ENCODE measurements around the gene ACAP3.
A peak's percentile ranks its signal among the peaks of the same experiment; 100 is the strongest.

ACAP3 gene

DNA sequence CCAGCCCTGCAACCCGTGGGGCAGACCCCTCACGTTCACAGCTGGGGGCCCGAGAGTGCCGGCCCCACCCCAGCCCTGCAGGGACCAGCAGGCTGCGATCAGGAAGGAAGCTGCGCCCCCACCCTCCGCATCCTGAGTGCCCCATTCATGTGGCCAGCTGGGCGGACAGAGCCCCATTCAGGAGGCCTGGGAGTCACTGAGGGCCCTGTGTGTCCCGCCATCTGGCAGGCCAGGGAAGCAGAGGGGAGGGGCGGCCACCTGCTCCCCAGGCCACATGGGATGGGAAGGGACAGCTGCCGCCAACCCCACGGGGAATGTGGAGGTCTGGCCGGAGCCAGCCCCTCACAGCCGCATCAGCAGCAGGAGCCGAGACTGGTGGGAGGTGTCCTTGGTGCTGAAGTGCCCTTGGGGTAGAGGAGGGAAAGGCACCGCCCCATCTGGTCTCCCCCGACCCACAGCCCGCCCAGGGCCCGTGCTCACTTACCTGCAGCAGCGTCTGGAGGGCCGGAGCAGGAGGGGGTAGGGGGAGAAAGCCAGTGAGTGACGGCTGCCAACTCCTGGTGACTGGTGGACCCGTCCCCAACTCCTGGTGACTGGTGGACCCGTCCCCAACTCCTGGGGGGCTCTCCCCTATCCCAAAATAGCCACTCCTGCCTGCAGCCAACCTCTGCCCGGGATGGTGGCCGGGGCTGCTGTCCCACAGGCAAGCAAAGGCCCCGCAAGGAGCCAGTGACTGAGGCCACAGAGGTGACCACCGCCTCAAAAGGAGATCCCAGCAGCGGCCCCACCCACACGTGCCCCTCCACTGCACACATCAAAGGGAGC, 8.7 kb downstream of the ACAP3 start:
- DNase-seq: no peak

DNA sequence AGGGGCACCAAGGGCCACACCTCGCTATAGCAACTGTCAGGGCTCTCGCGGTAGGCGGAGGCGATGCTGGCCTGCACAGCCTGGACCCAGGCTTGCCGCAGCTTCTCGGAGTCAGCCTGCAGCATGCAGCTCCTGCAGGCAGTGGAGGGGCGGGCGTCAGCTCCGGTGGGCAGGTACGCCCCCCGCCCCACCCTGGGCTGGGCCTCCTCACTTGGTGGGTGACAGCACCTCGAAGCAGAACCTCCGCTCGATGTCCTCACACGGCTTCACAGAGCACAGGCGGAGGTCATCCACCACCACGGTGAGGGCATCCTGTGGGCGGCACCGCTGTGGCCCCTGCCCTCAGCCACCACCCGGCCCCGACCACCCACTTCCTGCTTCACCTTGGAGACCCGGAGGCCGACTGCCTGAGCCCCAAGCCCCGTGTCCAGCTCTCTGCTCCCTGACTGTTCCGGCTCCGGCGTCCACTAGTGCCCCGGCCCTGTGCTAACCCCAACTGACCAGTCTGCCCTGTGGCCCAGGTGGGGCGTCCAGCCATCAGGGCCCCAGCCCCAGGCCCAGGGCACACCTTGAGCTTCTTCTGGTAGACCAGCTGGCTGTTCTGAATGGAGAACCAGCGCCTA, 9.8 kb downstream of the ACAP3 start:
- no peak for DNase-seq

DNA sequence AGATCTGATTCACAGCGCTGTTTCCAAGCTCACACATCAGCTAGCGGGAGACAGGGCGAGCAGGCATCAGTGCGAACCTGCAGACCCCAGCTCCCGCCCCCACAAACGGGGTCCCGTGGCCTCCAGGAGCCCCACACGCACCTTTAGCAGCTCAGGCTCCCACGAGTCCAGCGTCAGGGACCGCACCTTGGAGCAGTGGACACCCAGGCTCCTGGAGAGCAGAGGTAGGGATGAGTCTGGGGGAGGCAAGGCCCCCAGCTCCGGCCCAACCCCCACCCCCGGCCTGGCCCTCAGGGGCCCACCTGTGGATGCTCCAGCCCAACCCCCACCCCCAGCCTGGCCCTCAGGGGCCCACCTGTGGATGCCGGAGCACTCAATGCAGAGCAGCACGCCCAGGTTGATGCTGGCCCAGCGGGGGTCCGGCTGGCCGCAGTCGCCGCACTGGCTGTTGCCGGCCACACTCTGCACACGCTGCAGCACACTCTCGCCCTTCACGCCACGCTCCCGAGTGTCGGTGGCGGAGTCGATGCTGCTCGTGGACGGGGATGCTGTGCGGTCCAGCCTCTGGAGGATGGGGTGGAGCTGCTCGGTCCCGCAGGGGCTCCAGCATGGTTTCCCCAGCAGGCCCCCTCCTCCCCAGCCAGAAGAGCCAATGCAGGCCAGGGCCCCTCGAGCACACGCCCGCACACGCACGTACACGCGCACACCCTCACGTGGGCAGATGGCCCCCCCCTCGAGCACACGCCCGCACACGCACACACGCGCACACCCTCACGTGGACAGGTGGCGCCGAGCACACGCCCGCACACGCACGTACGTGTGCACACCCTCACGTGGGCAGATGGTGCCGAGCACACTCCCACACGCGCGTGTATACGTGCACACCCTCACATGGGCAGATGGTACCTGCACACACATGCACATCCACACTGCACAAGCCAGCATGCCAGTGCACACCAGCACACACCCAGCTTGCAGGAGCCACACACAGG, 11.4 kb downstream of the ACAP3 start:
- no peak for DNase-seq

DNA sequence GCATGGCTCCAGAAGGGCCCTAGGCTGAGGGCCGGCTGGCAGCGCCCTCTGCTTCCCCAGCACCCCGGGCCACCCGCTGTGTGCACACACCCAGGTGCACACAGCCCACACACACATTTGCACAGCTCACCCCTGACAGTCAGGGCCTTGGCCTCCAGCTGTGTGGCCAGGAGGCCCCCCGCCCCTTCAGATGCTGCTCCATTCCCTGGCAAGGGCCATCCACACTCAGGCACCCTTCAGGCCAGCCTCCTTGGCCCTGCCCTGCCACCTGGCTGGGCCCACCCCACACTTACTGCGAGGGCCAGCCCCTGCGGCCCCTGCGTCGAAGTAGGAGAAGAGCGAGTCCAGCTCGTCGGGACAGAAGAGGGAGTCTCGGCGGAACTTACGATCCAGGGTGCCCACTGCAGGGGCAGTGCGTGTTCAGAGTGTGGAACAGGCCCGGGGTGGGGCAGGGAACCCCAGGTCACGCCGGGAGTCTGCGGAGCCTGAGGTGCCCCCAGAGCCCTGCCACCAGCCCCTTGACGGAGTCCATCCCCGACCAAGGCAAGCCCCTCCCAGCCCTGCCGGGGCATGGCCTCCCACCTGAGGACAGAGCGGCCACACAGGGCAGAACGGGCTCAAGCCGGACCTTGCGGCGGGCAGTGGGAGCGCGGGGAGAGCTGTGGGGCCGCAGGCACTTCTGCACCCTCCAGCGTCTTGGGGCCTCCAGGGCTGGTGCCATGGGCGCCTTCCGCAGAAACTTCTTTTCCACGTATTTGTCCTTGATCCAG, 12.4 kb downstream of the ACAP3 start:
- DNase-seq: no peak

GRCh38 chr1:1294250-1294890, 13.4 kb downstream of the ACAP3 start:
- no peak for DNase-seq

DNA sequence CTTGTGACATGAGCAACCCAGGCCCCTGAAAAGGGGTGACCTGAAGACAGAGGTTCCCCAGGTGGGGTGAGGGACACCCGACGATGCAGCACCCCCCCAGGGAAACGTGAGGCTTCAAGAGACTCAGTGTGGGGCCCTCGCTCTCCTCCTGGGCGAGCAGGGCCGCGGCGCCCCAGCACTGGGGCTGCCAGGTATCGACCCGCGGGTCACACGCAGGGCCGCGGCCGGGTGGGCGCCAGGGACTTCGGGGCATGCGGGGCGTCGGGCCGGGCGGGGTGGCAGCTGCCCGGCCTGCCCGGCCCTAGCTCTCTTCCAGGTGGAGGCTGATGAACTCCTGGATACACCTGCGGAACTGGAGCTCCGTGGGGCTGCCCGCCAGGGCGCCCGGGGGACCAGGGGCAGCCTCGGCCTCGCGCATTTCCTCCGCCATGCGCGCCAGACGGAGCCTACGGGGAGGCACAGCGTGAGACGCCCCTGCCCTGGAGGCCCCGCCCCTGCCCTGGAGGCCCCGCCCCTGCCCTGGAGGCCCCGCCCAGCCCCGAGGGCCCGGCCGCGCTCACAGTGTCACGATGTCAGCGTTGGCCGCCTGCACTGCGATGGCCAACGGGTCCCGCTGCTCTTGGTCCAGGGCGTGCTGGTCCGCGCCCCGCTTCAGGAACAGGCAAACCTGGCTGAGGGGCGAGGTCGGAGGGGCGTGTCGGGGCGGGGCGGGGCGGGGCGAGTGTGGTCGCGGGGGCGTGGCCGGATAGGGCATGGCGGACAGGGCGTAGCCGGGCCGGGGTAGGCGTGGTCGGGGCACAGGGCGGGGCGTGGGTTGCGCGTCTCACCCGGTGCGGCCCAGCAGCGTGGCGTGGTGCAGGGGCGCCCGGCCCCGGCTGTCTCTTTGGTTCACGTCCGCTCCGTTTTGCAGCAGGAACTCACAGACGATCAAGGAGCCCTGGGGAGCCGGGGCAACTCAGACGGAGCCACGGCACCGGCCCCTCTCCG, 14.2 kb downstream of the ACAP3 start:
- DNase-seq: no peak

- no peak for DNase-seq
Observed at GRCh38 chr1:1292851-1293250, 14.9 kb downstream of the ACAP3 start.

- DNase-seq: no peak
Observed at GRCh38 chr1:1292442-1292779, 15.3 kb downstream of the ACAP3 start.

GRCh38 chr1:1291548-1292441, 15.9 kb downstream of the ACAP3 start:
- peak; percentile 80 for DNase-seq

DNA sequence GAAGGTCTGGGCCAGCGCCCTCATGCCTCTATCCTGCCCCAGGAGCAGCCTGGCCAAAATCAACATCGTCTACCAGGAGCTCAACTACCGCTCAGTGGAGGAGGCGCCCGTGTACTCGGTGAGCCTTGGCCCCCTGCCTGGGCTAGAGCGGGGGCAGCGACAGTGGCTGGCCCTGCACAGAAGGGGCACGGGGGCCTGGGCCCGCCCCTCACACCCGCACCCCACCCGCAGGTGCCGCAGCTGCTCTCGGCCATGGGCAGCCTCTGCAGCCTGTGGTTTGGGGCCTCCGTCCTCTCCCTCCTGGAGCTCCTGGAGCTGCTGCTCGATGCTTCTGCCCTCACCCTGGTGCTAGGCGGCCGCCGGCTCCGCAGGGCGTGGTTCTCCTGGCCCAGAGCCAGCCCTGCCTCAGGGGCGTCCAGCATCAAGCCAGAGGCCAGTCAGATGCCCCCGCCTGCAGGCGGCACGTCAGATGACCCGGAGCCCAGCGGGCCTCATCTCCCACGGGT, 16.7 kb downstream of the ACAP3 start:
- DNase-seq: peak; percentile 38

DNA sequence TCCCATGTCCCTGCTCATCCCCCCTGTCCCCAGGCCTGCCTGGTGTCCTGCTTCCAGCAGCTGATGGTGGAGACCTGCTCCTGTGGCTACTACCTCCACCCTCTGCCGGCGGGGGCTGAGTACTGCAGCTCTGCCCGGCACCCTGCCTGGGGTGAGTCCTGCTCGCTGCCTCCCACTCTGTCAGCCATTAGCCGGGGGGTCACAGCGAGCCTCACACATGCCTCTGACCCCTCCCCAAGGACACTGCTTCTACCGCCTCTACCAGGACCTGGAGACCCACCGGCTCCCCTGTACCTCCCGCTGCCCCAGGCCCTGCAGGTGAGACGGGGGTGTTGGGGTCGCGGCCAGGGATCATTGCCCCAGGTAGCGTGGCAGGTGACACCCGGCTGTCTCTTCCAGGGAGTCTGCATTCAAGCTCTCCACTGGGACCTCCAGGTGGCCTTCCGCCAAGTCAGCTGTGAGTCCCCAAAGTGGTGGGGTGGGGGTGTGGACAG, 17.4 kb downstream of the ACAP3 start:
- peak; percentile 20 for DNase-seq

- peak; percentile 23 for DNase-seq
Observed at GRCh38 chr1:1287288-1288110, 20.2 kb downstream of the ACAP3 start.

DNA sequence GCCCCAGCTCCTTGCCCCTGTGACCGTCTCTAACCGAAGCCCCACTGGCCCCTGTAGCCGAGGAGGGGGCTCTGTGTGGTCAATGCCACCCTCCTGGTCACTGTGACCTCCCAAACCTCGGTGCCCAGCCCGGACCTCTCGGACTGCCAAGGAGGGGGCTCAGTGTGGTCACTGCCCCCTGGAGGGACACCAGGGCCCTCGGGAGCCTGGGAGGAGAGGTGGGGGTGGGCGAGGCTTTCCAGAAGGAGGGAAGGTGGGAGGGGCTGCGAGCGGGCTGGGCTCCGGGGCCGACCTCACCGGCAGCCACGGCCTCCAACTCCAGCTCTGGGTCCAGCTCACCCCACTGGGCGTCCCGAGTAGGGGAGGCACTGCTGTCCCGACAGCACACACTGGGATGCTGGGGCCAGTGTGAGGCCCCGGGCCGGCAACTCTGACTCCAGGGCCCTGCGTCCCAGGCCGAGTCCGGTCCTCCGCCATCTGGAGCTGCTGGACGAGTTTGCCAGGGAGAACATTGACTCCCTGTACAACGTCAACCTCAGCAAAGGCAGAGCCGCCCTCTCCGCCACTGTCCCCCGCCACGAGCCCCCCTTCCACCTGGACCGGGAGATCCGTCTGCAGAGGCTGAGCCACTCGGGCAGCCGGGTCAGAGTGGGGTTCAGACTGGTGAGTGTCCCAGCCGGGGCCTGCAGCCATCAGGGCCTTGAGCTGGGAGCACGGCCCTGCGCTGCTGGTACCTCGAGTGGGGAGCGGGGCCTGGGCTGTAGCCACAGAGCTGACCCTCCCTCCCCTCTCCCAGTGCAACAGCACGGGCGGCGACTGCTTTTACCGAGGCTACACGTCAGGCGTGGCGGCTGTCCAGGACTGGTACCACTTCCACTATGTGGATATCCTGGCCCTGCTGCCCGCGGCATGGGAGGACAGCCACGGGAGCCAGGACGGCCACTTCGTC, 21.1 kb downstream of the ACAP3 start:
- DNase-seq: no peak

GRCh38 chr1:1285611-1286311, 22.0 kb downstream of the ACAP3 start:
- no peak for DNase-seq

DNA sequence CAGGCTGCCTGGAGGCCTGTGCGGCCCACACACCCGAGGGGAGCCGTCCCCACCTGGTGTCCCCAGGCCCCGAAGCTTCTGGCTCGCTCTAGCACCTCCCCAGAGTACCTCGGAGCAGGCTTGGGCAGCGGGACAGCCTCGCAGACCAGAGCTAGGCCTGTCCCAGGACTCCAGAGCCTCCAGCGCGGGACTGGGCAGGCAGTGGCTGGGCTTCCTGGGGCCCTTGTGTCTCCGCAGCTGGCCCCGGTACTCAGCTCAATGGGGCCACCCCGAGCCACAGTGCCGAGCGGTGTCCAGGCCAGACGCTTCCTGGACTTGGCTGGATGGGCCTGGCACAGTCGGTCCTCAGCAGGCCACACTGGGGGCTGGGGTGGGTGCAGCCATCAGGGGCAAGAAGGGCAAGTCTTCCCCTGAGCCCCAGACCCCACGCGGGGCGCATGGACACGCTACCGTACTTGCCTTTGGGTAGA, 22.6 kb downstream of the ACAP3 start:
- DNase-seq: no peak

Measured in NCI-H345 (cell line).